ENCODE data around the gene LVRN.

Gene LVRN

GRCh38 chr5:115979201-115980041, 17.1 kb downstream of the LVRN start:
- no peaks in the 10 kb centered on the region for H3K4me1 Mint-ChIP-seq (ENCODE audit: low read depth)
- no peak overlapping the region for H3K4me3 Mint-ChIP-seq
- H3K27me3 Mint-ChIP-seq, result peaks cover 33% of the 10 kb centered on the region
- H3K9me3 Mint-ChIP-seq (ENCODE audit: low read depth), result peaks cover 16% of the 10 kb centered on the region
- no peak overlapping the region for H3K27ac Mint-ChIP-seq
- H3K36me3 Mint-ChIP-seq, result no peaks in the 10 kb centered on the region

DNA sequence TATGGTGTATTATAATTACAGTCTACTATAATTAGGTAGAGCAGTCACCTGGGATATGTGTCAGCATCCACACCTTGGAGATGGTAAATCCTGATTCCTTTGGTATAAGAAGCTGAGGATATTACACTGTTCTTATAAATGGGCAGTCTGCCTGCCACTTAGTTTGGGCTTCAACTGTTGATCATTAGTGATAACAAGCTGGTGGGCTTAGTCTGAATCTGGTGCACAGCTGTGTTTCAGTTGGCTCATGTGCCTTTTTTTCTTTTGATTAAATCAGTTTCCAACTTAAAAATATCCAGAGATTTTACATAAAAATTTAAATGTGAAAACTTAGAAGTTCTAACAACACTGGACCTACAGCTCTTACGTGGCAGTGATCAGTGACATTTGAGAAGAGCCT, 21.2 kb downstream of the LVRN start:
- no peaks in the 10 kb centered on the region for H3K9me3 Mint-ChIP-seq (ENCODE audit: low read depth)
- H3K4me1 Mint-ChIP-seq (ENCODE audit: low read depth), result no peaks in the 10 kb centered on the region
- H3K27me3 Mint-ChIP-seq, result peaks cover 17% of the 10 kb centered on the region
- no peak overlapping the region for H3K27ac Mint-ChIP-seq
- H3K36me3 Mint-ChIP-seq, result no peaks in the 10 kb centered on the region
- H3K4me3 Mint-ChIP-seq, result no peak overlapping the region

DNA sequence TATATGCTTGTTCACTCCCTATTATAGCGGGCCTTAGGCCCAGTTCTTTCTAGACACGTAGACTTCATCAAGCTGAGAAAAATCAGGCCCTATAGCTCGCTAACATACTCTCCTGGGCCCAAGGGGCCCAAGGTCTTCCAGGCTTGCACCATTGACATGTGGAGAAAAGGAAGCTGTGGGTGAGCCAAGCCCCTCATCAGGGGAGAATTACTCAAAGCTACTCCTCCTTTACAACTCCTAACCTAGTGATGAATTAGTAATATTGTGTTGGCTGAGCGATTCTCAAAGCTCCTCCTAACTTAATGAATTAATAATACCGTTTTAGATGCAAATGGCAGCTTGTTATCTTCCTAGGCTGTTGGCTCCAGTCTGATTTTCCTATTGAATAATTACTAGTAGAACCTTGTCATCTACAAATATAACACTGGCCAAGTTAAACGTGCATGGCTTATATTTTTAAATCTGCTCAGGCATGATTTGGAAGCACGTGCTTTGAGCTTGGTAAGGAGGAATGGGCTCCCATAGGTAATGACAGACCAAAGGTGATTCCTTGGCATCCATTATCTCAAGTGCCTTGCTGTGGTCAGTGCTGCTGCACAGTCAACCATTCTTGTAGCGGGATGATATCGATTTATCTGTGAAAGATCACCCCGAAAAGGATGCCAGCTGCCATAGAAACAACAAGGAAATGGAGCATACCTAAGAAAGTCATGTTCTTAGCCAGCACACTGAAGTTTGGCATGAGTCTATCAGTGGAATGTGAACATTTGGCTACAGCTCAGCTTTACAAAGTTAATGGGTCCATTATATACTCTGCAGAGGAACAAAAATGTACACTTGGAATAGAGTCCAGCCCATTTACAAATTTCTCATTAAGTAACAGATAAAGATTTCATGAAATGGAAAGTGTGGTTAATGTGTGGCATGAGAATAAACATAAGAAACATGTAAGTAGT, 23.8 kb downstream of the LVRN start:
- peaks cover 6% of the 10 kb centered on the region for H3K27me3 Mint-ChIP-seq
- H3K4me1 Mint-ChIP-seq (ENCODE audit: low read depth), result no peaks in the 10 kb centered on the region
- H3K9me3 Mint-ChIP-seq (ENCODE audit: low read depth), result no peaks in the 10 kb centered on the region
- no peak overlapping the region for H3K27ac Mint-ChIP-seq
- H3K4me3 Mint-ChIP-seq, result no peak overlapping the region
- no peaks in the 10 kb centered on the region for H3K36me3 Mint-ChIP-seq

DNA sequence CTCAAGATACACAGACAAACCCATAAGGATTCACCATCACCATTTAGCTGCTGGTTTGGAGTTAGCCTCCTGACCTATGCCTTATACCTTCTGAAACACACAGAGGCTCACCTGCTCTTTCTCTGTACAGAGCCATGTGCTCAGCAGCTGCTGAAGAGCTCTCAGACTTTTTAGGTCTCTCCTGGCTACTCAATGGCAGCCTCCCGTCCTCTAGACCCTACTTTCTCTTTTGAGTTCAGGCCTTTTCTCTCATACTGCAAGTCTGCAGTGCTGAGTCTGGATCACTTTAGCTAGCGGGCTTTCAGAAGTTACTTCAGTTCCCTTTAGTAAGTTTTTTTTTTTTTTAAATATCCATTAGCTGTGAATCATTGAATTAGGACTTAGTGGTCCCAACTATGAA, 25.7 kb downstream of the LVRN start:
- no peak overlapping the region for H3K27ac Mint-ChIP-seq
- no peaks in the 10 kb centered on the region for H3K9me3 Mint-ChIP-seq (ENCODE audit: low read depth)
- peaks cover 3% of the 10 kb centered on the region for H3K27me3 Mint-ChIP-seq
- H3K36me3 Mint-ChIP-seq, result no peaks in the 10 kb centered on the region
- H3K4me1 Mint-ChIP-seq (ENCODE audit: low read depth), result no peaks in the 10 kb centered on the region
- no peak overlapping the region for H3K4me3 Mint-ChIP-seq

DNA sequence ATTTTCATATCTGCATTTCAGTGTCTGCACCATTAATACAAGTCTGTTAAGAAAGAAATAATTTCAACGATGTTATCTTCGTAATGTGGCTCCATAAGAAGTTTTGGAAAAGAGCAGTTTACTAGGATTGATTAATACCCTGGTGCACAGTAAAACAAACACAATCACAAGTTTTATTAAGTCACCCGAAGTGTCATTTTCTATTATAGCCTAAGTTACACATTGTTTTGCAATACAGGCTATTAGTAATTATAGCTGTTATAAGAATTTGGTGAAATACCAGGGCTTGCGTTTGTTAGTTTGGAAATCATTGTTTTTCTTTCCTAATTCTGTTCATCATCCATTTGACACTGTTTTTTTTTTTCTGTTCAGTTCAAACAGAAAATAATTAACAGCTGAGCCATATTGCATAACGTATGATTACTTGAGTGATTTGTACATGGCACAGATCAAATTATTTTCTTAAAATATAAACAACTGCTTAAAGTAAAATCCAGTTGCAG, 30.6 kb downstream of the LVRN start:
- Mint-ChIP-seq H3K4me3 (no peak overlapping the region), H3K27me3 (peaks cover 8% of the 10 kb centered on the region), H3K27ac (no peak overlapping the region), H3K9me3 (ENCODE audit: low read depth) (no peaks in the 10 kb centered on the region), H3K4me1 (ENCODE audit: low read depth) (no peaks in the 10 kb centered on the region), H3K36me3 (no peaks in the 10 kb centered on the region)

- Mint-ChIP-seq H3K9me3 (ENCODE audit: low read depth) (no peaks in the 10 kb centered on the region), H3K4me3 (no peak overlapping the region), H3K4me1 (ENCODE audit: low read depth) (no peaks in the 10 kb centered on the region), H3K27ac (no peak overlapping the region), H3K36me3 (no peaks in the 10 kb centered on the region), H3K27me3 (peaks cover 8% of the 10 kb centered on the region)
Observed at GRCh38 chr5:115995351-115995750, 33.1 kb downstream of the LVRN start.

GRCh38 chr5:116002116-116002906, 40.0 kb downstream of the LVRN start:
- H3K9me3 Mint-ChIP-seq (ENCODE audit: low read depth), result no peaks in the 10 kb centered on the region
- peaks cover 3% of the 10 kb centered on the region for H3K27me3 Mint-ChIP-seq
- no peaks in the 10 kb centered on the region for H3K4me1 Mint-ChIP-seq (ENCODE audit: low read depth)
- H3K36me3 Mint-ChIP-seq, result no peaks in the 10 kb centered on the region
- no peak overlapping the region for H3K4me3 Mint-ChIP-seq
- H3K27ac Mint-ChIP-seq, result no peak overlapping the region

- Mint-ChIP-seq H3K27me3 (peaks cover 3% of the 10 kb centered on the region), H3K9me3 (ENCODE audit: low read depth) (no peaks in the 10 kb centered on the region), H3K4me1 (ENCODE audit: low read depth) (no peaks in the 10 kb centered on the region), H3K36me3 (no peaks in the 10 kb centered on the region), H3K27ac (no peak overlapping the region), H3K4me3 (no peak overlapping the region)
Observed at GRCh38 chr5:116004248-116004647, 42.0 kb downstream of the LVRN start.

GRCh38 chr5:116009806-116010205, 47.5 kb downstream of the LVRN start:
- Mint-ChIP-seq H3K9me3 (ENCODE audit: low read depth) (no peaks in the 10 kb centered on the region), H3K4me1 (ENCODE audit: low read depth) (no peaks in the 10 kb centered on the region), H3K4me3 (no peak overlapping the region), H3K27ac (no peak overlapping the region), H3K27me3 (peaks cover 3% of the 10 kb centered on the region), H3K36me3 (no peaks in the 10 kb centered on the region)

- Mint-ChIP-seq H3K4me1 (ENCODE audit: low read depth) (no peaks in the 10 kb centered on the region), H3K36me3 (no peaks in the 10 kb centered on the region), H3K4me3 (no peak overlapping the region), H3K9me3 (ENCODE audit: low read depth) (no peaks in the 10 kb centered on the region), H3K27ac (no peak overlapping the region), H3K27me3 (peaks cover 3% of the 10 kb centered on the region)
Observed at GRCh38 chr5:116011046-116011445, 48.8 kb downstream of the LVRN start.

DNA sequence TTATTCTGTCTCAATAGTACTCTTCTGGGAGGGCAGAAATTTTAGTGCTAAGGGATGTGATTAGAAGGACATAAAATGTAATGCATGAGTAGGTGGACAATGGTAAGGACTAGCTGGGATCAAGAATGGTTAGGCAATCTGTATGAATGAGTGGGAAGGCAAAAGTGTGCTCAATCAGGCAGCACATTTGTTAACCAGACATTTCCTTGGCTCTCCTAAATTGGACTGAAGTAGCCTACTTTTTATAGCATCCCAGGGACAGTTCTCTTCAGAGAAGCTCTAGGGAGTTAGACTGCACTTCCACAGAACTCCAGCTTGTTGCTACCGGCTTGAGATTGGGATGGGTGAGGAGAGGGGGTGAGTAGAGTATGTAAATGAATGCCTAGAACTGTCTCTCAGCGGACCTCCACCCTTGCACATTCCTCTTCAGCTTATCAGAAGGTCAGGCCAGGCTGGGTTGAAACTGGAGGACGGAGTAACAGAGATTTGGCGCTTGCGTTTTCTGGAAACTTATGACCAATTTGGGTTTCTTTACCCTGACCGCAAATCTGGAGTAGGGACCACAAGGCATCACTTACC, 51.0 kb downstream of the LVRN start:
- Mint-ChIP-seq H3K27me3 (peaks cover 3% of the 10 kb centered on the region), H3K4me3 (no peak overlapping the region), H3K9me3 (ENCODE audit: low read depth) (no peaks in the 10 kb centered on the region), H3K27ac (no peak overlapping the region), H3K4me1 (ENCODE audit: low read depth) (no peaks in the 10 kb centered on the region), H3K36me3 (no peaks in the 10 kb centered on the region)

DNA sequence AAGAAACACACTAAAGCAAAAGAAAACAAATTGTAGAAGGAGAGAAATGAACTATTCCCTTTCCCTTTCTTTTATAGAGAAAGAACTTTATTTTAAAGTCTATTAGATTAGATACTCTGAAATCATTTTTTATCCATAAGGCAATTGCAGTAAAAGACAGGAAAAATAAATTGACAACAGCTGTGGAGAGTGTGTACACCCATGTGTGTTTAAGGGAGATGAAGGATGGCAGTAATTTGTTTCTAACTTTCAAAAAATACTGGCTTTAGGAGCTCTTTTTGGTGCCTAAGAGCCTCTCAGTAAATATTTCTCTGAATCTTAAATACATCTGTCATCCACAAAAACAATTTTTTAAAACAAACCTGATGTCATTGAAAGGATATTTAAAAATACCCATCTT, 51.7 kb downstream of the LVRN start:
- H3K4me1 Mint-ChIP-seq (ENCODE audit: low read depth), result no peaks in the 10 kb centered on the region
- H3K27ac Mint-ChIP-seq, result no peak overlapping the region
- no peak overlapping the region for H3K4me3 Mint-ChIP-seq
- H3K9me3 Mint-ChIP-seq (ENCODE audit: low read depth), result no peaks in the 10 kb centered on the region
- no peaks in the 10 kb centered on the region for H3K36me3 Mint-ChIP-seq
- H3K27me3 Mint-ChIP-seq, result peaks cover 5% of the 10 kb centered on the region

- no peaks in the 10 kb centered on the region for H3K9me3 Mint-ChIP-seq (ENCODE audit: low read depth)
- H3K27ac Mint-ChIP-seq, result no peak overlapping the region
- H3K4me1 Mint-ChIP-seq (ENCODE audit: low read depth), result no peaks in the 10 kb centered on the region
- peaks cover 7% of the 10 kb centered on the region for H3K27me3 Mint-ChIP-seq
- H3K36me3 Mint-ChIP-seq, result no peaks in the 10 kb centered on the region
- H3K4me3 Mint-ChIP-seq, result no peak overlapping the region
Observed at GRCh38 chr5:116023619-116024018, 61.3 kb downstream of the LVRN start.

GRCh38 chr5:116025866-116026265, 63.6 kb downstream of the LVRN start:
- H3K4me1 Mint-ChIP-seq (ENCODE audit: low read depth), result no peaks in the 10 kb centered on the region
- no peak overlapping the region for H3K4me3 Mint-ChIP-seq
- no peaks in the 10 kb centered on the region for H3K36me3 Mint-ChIP-seq
- no peaks in the 10 kb centered on the region for H3K9me3 Mint-ChIP-seq (ENCODE audit: low read depth)
- H3K27ac Mint-ChIP-seq, result no peak overlapping the region
- peaks cover 8% of the 10 kb centered on the region for H3K27me3 Mint-ChIP-seq
